NCI-H1436 treated with DMSO at 0.1 percent for 48 hours (cell line): ENCODE data around the gene DTHD1.

Experiments
- DNase-seq: peaks from one replicate; lab custom pipeline; 2025; lab: John Stamatoyannopoulos, UW

Gene DTHD1

GRCh38 chr4:36269533-36270173 lies 11.8 kb upstream of the DTHD1 start:
- DNase-seq, result no peak

DNA sequence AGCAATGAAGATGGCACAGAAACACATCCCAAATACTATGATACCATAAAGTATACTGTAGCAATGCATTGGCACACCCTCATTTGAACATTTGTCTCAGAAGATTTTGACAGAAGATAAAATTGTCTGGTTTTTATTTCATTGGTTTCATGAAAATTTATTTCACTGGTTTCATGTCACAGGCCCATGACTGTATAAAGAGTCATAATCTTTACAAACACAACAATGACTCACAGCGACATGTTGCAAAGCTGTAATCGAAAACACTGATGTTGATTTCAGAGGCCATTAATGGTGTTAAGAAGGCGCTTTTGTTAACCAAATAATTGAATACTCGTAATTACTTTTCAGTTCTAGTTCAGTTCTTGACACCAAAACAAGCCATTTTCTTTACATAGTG lies 8.1 kb upstream of the DTHD1 start:
- no peak for DNase-seq

GRCh38 chr4:36274158-36274557 lies 7.3 kb upstream of the DTHD1 start:
- no peak for DNase-seq

DNA sequence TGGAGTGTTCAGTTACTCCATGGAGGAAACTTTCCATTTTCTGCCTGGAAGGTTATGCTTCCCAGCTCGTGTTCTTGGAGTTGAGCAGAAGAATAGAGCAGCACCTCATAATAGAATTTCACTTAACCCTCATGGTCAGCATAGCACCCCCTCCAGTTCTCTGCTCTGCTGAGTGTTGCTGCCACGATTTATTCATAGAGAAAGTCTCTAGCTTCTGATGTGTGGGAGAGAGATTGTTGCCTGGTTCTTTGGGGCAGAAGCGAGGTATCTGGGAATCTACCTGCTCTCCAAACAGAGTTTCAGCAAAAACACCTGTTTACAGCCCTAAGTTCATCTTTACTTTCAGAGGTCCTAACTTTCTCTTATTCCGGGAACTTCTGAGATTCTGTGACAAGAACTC lies 3.9 kb upstream of the DTHD1 start:
- DNase-seq, result no peak

DNA sequence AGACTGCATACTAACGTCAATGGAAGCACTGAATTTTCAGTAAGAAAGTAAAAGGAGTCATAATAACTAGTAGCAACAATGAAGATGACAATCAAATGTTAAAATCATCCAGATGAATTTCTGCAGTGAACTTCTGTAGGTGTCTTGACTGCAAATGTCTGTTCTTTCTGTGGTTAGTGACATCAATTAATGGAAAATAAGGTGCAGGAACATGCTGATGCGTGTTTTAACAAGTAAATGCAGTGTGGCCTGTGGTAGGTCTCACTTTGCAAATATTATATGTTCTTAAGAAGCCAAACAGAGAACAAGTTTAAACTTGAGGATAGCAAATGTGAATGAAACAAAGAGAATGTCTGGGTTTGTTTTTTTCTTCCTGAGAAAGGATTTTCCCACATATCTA lies 2.6 kb upstream of the DTHD1 start:
- no peak for DNase-seq

GRCh38 chr4:36280555-36280954 lies 861 bp upstream of the DTHD1 start:
- no peak for DNase-seq

DNA sequence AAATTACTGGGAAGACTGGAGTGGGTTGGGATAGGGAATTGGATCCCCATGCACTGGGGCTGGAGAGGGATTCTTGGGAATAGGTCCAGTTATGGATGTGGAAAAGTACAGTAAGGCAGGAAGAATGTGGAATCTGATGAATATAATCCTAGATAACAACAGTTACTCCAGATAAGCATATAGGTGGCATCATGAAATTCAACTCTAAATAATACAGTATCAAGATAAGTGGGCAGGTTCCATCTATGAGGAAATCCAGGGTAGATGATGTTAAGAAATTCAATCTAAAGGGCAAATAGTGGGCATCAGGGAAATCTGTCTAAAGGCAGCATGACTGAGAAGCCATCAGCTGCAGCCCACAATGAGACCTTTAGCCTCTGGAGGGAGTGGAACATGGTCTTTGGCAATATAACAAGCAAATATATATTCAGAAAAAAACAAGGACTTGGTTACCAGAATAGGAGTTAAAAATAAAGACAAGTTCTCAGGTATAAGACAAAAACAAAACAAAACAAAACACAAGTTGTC lies 1.2 kb downstream of the DTHD1 start:
- DNase-seq, result no peak

DNA sequence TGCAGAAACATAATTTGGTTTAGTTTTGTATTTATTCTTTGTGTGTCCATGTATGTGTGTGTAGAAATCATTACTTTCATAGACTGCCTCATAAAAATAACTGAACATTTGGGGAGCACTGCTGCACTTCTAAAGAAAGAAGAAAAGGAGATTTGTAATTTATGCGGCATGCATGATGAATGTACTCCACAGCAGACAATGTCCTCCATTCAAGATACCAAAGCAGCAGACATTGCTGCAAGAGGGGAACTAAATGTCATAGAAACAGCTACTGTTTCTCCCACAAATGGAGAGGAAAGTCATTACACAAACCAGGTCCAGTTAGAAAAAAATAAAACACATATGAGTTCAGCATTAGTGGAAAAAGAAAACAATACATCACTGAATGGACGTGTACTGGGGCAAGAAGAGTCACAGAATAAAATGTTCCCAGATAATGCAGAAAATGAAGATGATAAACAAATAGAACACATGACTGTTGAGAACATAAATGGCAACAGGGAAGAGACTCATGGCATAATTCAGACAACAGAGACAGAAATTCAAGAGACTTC lies 2.6 kb downstream of the DTHD1 start:
- DNase-seq, result no peak

DNA sequence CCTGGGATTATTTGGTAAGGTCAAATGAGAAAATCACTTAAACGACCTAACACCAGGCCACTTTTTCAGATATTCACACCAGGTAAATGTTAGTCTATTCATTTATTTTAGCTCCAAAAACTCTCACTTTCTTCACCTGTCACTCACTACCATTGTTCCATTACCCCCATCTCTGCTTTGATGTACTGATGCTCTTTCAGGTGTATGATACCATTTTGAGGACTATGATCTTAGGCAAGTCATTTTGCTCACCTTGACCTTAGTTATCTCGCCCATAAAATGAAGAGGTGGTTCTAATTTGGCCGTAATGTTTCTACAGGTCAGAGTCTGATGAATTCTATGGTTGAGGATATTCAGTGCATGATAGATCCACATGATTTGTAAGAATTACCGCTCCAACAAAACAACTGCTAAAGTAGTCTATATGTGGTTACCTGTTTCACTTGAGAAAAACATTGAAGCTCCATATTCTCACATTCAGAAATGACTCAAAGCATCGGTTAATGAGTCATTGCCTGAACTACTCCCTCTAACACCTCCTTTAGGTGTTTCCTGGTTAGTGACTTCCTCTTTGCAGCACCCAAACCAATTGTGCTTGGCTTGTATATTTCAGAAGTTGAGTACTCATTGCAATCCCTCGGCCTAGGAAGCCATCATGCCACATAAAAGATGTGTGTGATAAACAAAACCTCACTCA lies 4.5 kb downstream of the DTHD1 start:
- no peak for DNase-seq

GRCh38 chr4:36286481-36286871 lies 5.1 kb downstream of the DTHD1 start:
- DNase-seq, result no peak

GRCh38 chr4:36288731-36289426 lies 7.5 kb downstream of the DTHD1 start:
- DNase-seq, result no peak

GRCh38 chr4:36290641-36291040 lies 9.2 kb downstream of the DTHD1 start:
- no peak for DNase-seq

GRCh38 chr4:36292556-36293188 lies 11.3 kb downstream of the DTHD1 start:
- DNase-seq, result no peak

DNA sequence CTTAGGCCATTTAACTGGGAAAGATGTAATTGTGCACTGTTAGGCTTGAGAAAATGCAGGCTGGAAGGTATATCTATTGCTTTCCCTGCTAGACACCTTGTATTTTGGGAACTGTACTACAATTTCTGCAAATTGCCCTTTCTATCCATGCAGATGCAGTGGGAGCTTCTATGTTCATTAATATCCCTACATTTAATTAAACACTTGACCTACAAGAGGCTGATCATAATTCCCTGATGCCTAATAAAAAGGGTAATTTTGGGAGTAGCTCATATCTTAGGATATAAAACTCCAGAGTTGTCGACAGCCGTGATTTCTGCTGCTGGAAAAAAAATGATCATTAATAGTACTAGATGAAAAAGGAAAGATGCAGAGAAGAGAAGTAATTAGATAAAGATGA lies 19.7 kb downstream of the DTHD1 start:
- no peak for DNase-seq

- no peak for DNase-seq
Measured at GRCh38 chr4:36303426-36304137, 22.2 kb downstream of the DTHD1 start.

DNA sequence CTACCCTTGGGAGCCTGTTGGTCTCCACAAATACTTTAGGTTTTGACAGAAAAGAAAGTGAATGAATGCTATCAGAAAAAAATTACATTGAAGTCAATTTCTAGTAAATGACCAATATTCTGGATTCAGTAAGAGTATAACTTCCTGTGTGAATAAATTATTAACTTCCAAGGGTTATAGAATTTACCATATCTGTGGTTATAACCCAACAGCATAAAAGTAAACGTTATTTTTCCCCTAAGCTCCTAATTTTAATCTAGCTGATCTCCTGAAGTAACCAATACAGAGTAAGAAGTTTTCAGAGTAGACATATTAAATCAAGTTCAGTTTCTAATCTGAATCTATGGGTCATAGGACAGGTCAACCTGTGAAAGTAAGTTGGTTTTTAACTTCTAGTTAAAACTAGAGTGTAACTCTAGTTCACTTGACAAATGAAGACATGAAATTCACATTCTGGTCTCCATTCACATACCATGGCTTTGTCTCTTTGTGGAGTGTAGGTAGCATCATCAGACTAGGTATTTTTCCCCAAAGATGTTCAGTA lies 22.8 kb downstream of the DTHD1 start:
- no peak for DNase-seq

GRCh38 chr4:36308150-36308549 lies 26.7 kb downstream of the DTHD1 start:
- no peak for DNase-seq

GRCh38 chr4:36310216-36310615 lies 28.8 kb downstream of the DTHD1 start:
- no peak for DNase-seq

DNA sequence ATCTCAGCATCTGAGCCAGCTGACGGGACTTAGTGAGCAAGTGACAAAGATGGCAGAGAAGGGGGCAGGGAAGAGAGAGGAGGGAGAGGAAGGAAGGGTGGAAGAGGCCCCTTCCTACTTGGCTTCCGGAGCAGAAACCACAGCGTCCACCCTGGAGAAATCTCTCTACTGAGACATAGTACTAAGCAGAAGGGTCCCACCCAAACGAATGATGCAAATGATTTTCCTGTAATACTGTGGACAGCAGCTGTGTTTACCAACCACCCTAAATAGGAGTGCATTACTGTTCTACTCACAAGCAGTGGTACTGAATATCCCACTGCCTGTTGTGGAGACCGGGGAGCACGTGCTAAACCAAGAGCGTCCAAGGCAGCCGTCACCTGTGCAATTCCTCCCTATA lies 29.4 kb downstream of the DTHD1 start:
- DNase-seq, result no peak

- no peak for DNase-seq
Measured at GRCh38 chr4:36312511-36312910, 31.1 kb downstream of the DTHD1 start.

DNA sequence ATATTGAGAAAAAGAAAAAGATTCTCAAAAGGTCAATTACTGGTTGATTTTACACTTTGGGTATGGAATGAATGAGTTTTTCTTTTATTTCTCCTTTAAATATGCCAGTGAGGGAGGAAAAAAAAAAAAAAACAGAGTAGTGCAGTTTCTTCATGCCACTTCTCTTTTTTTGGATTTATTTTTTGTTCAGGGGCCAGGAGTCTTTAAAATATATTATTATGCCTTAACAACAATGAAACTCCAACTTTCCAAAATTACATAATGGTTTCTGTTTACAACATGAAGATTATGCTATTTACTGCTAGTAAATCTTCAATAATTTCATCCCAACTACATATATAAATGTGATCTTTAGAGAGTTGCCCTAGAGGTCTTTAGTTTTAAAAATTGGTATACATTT lies 31.9 kb downstream of the DTHD1 start:
- no peak for DNase-seq
